DND-41 (cell line): ENCODE measurements around the gene SEPTIN10.

Experiments
- ATAC-seq: fragments of 200-7000 bp; cut with Tn5 transposase; 3 replicates; pipeline ENCODE4 v1.9.1; 2021; ENCODE audit warnings: low read depth; ENCODE audit not compliant: insufficient read depth
- DNase-seq: peaks from one replicate; pipeline ENCODE4 v3.0.0-alpha.2; 2020
- H2AFZ ChIP-seq: 2 replicates; pipeline ENCODE4 v1.6.0; 2012; ENCODE audit warnings: low read depth, low read length
- H3K27ac ChIP-seq: 2 replicates; pipeline ENCODE4 v1.5.1; 2012; ENCODE audit warnings: low read length, inconsistent platforms
- H3K27me3 ChIP-seq: fragments of 200-600 bp; sonication (generic); 2 replicates; pipeline ENCODE4 v1.6.0; 2012; ENCODE audit warnings: low read length, mild to moderate bottlenecking, inconsistent platforms; ENCODE audit not compliant: insufficient read depth, poor library complexity
- H3K36me3 ChIP-seq: 2 replicates; pipeline ENCODE4 v1.5.1; 2012; ENCODE audit warnings: low read length, inconsistent platforms; ENCODE audit not compliant: insufficient read depth
- H3K4me1 ChIP-seq: 2 replicates; pipeline ENCODE4 v1.5.1; 2012; ENCODE audit warnings: mild to moderate bottlenecking, low read length; ENCODE audit not compliant: insufficient read depth
- H3K4me2 ChIP-seq: 2 replicates; pipeline ENCODE4 v1.6.0; 2012; ENCODE audit warnings: mild to moderate bottlenecking, moderate library complexity, low read length, inconsistent platforms; ENCODE audit not compliant: insufficient read depth
- H3K4me3 ChIP-seq, 2 experiments: fragments of 200-600 bp in 1 of 2; shearing (Covaris generic) in 1 of 2; 2 replicates each; pipeline ENCODE4 v1.5.1; 2012 to 2016; ENCODE audit warnings: inconsistent platforms in 2 of 2, low read length in 2 of 2, mild to moderate bottlenecking in 2 of 2, low read depth in 1 of 2, moderate library complexity in 1 of 2
- H3K79me2 ChIP-seq: 2 replicates; pipeline ENCODE4 v1.6.0; 2012; ENCODE audit warnings: low read length, inconsistent platforms; ENCODE audit not compliant: insufficient read depth
- H3K9ac ChIP-seq: 2 replicates; pipeline ENCODE4 v1.6.0; 2012; ENCODE audit warnings: low read depth, mild to moderate bottlenecking, inconsistent platforms, low read length, moderate library complexity
- H3K9me3 ChIP-seq: 2 replicates; pipeline ENCODE4 v1.5.1; 2012; ENCODE audit warnings: low read length, moderate library complexity, mild to moderate bottlenecking, inconsistent platforms; ENCODE audit not compliant: insufficient read depth, severe bottlenecking
- H4K20me1 ChIP-seq: 2 replicates; pipeline ENCODE4 v1.6.0; 2012; ENCODE audit warnings: low read length; ENCODE audit not compliant: insufficient read depth
- CTCF ChIP-seq: IDR thresholded peaks from 2 replicates; pipeline ENCODE4 v1.5.1; 2012; ENCODE audit warnings: borderline replicate concordance, low read length, moderate library complexity, mild to moderate bottlenecking; ENCODE audit not compliant: poor library complexity, severe bottlenecking; ENCODE audit errors: extremely low read depth
- EZH2 ChIP-seq: IDR thresholded peaks from 3 replicates; pipeline ENCODE4 v1.6.1; 2012; ENCODE audit warnings: borderline replicate concordance, low read depth, mild to moderate bottlenecking, moderate library complexity, low read length, inconsistent platforms; ENCODE audit not compliant: severe bottlenecking

The SEPTIN10 gene

GRCh38 chr2:109527079-109527478 lies 86.7 kb downstream of the SEPTIN10 start:
- Histone ChIP-seq H3K4me1 (no peaks in the 10 kb centered on the region), H3K9me3 (no peaks in the 10 kb centered on the region), H3K36me3 (no peaks in the 10 kb centered on the region), H3K27ac (no peak overlapping the region), H4K20me1 (no peaks in the 10 kb centered on the region; the same call in 1 of the 2 replicates), H3K4me2 (no peak overlapping the region), H3K79me2 (no peaks in the 10 kb centered on the region), H2AFZ (no peak overlapping the region), H3K9ac (no peak overlapping the region), H3K27me3 (peaks cover 34% of the 10 kb centered on the region), H3K4me3 (no peak overlapping the region)
- no peak for DNase-seq
- no peak for ATAC-seq
- TF ChIP-seq EZH2 (no peak), CTCF (no peak)

- no peak overlapping the region for H3K4me2 ChIP-seq
- H3K4me1 ChIP-seq = no peaks in the 10 kb centered on the region
- DNase-seq (no peak), ATAC-seq (no peak)
- H3K36me3 ChIP-seq = no peaks in the 10 kb centered on the region
- H3K27me3 ChIP-seq = peaks cover 28% of the 10 kb centered on the region
- H3K9me3 ChIP-seq = no peaks in the 10 kb centered on the region
- H3K27ac ChIP-seq = no peak overlapping the region
- no peak overlapping the region for H2AFZ ChIP-seq
- H3K4me3 ChIP-seq = no peak overlapping the region
- no peak overlapping the region for H3K9ac ChIP-seq
- H3K79me2 ChIP-seq = no peaks in the 10 kb centered on the region
- no peak for TF ChIP-seq CTCF
- TF ChIP-seq EZH2 = no peak
- H4K20me1 ChIP-seq = no peaks in the 10 kb centered on the region; the same call in 1 of the 2 replicates
These were observed 87.3 kb downstream of the SEPTIN10 start for GRCh38 chr2:109526442-109526970.

GRCh38 chr2:109525836-109526235 lies 87.9 kb downstream of the SEPTIN10 start:
- no peak for DNase-seq
- no peak overlapping the region for H3K9ac ChIP-seq
- ATAC-seq = no peak

More at GRCh38 chr2:109525836-109526235, 87.9 kb downstream of the SEPTIN10 start:
- no peak overlapping the region for H3K4me2 ChIP-seq
- H3K27me3 ChIP-seq = peaks cover 24% of the 10 kb centered on the region
- no peaks in the 10 kb centered on the region for H3K4me1 ChIP-seq
- H3K9me3 ChIP-seq = no peaks in the 10 kb centered on the region
- H3K27ac ChIP-seq = no peak overlapping the region
- no peak overlapping the region for H3K4me3 ChIP-seq
- H4K20me1 ChIP-seq = no peaks in the 10 kb centered on the region; the same call in 1 of the 2 replicates
- no peaks in the 10 kb centered on the region for H3K79me2 ChIP-seq
- TF ChIP-seq CTCF (no peak), EZH2 (no peak)
- H2AFZ ChIP-seq = no peak overlapping the region
- H3K36me3 ChIP-seq = no peaks in the 10 kb centered on the region
